Adrenal gland (tissue), 12 donors: Measurements from ENCODE around the gene SERINC2. TPM values are rescaled to one million over a fixed set of nuclear protein-coding genes. Genes with fewer than 3 reads are reported as not detected.
A peak's percentile ranks its signal among the peaks of the same experiment; 100 is the strongest.

ENCODE experiments used
- DNase-seq, 7 donors: peaks; one replicate each; pipeline ENCODE4 v3.0.0-alpha.2; 2019 to 2020
- H3K27ac ChIP-seq, 5 donors: fragments of 200-600 bp; sonication (generic) in 4 of 5; 1 replicate in 3 of 5; 2 replicates in 2 of 5; pipeline versions ENCODE4 v1.5.1 to v1.8.0; 2016 to 2020; ENCODE audit warnings: mild to moderate bottlenecking in 1 of 5
- H3K27me3 ChIP-seq: fragments of 200-600 bp; 2 replicates; pipeline ENCODE4 v1.8.0; 2021
- H3K36me3 ChIP-seq, 2 donors: fragments of 200-600 bp; replicated peaks in 1 of 2; 1 replicate in 1 of 2; 2 replicates in 1 of 2; pipeline versions ENCODE4 v1.5.1 to v1.8.0; 2018 to 2022
- H3K4me1 ChIP-seq, 2 donors: fragments of 200-600 bp; replicated peaks in 1 of 2; 1 replicate in 1 of 2; 2 replicates in 1 of 2; pipeline versions ENCODE4 v1.5.1 to v1.8.0; 2018 to 2021
- H3K4me3 ChIP-seq, 4 donors: fragments of 200-600 bp; sonication (generic) in 3 of 4; one replicate each; pipeline ENCODE4 v1.5.1; 2016 to 2018
- H3K9me3 ChIP-seq, 3 donors: fragments of 200-600 bp; sonication (generic) in 1 of 3; replicated peaks in 1 of 3; 1 replicate in 2 of 3; 2 replicates in 1 of 3; pipeline versions ENCODE4 v1.5.1 to v1.8.0; 2016 to 2021
- POLR2A ChIP-seq, 2 donors: fragments of 450-650 bp; IDR thresholded peaks; one replicate each; pipeline ENCODE4 v1.6.1; 2017; ENCODE audit warnings: antibody characterized with exemption in 2 of 2, mild to moderate bottlenecking in 2 of 2, moderate library complexity in 1 of 2
- WGBS, 4 donors: extraction: QIAGEN DNeasy Blood & Tissue Kit in 2 of 4; methylation state at CpG; one replicate each; pipeline versions ENCODE4 v1.1.5 to v1.1.7; 2013 to 2017; 5-methylcytosine and 5-hydroxymethylcytosine counted together
- intact Hi-C, 2 donors: fragments of 100-400 bp; cut with DNase I; formaldehyde crosslinking; loops; one replicate each; pipeline versions ENCODE4 v1.14.1 to v1.15.0; 2022 to 2023
- polyA plus RNA-seq, 3 donors: library from polyadenylated mRNA; stranded (reverse); fragments of 200-250 nt in 2 of 3; fragments of 350-450 nt in 1 of 3; fragmentation: Illumina TruSeq in 1 of 3; extraction: RNeasy Lipid Tissue Mini Kit (QIAGEN cat#74804) in 1 of 3; gene quantifications; one replicate each; pipeline ENCODE4 v1.2.3, GENCODE V29; 2013 to 2014
- total RNA-seq, 9 donors: library from RNA; depleted of rRNA in 4 of 9; stranded (reverse); fragments of >200 nt in 4 of 9; fragments of 120-200 nt in 1 of 9; fragmentation: NEBNext Ultra II Directional in 1 of 9; extraction: Animal tissue kit (Norgen Biotek cat#: 25700) in 1 of 9; gene quantifications; one replicate each; pipeline versions ENCODE4 v1.1.0 to v1.2.4, GENCODE V29; 2013 to 2023
- TF ChIP-seq, protein P1 (sequence below), 6 experiments: fragments of 450-650 bp in 4 of 6; fragments of 200-600 bp in 2 of 6; sonication (generic) in 1 of 6; IDR thresholded peaks; 1 replicate in 5 of 6; 2 replicates in 1 of 6; pipeline versions ENCODE4 v1.5.1 to v1.8.0; 2016 to 2021; ENCODE audit warnings: antibody characterized with exemption in 6 of 6, mild to moderate bottlenecking in 2 of 6, moderate library complexity in 1 of 6
- donor health status: healthy with polysubstance abuse.
- donor health status: Bipolar disorder and iron deficiency.
- donor health status: DM: yes; HTN: yes; CAD: no.
- donor health status: DM: no; HTN: no; CAD: no.
- donor health status: DM: no; HTN: no; CAD: no.
- donor health status: DM: yes; HTN: yes; CAD: no.

SERINC2 gene
- total and polyA plus RNA-seq, 12 donors = 0.94 to 35.8 (median 19.2) TPM

DNA sequence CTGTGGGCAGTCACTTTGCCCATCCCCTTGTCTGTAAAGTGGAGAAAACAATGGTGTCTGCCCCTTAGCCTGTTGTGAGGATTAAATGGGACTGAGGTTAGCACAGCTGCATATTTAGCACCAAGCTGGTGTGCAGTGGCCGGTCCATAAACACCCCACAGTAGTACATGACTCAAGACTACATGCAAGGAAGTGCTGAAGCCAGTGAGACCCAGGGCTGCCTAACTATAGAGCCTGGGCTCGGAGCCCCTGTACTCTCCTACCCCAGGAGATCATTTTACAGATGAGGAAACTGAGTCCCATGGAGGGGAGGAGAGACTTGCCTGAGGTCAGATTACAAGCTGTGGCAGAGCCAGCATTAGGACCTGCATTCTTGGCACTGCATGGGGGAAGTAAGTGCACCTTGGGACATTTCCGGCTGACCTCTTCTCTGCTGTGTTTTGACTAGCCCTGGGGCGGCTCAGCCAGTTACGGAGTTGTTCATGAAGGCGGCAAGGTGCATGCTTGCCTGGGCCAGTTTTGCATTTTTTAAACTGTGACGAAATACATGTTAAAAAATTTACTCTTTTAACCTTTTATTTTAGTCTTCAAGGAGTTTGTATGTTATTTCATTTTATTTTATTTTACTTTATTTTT is 3.2 kb downstream of the SERINC2 start:
- no peak for DNase-seq
- H3K36me3 ChIP-seq = no peaks in the 10 kb centered on the region
- no peak overlapping the region for H3K4me3 ChIP-seq
- peaks cover 3% of the 10 kb centered on the region for H3K27me3 ChIP-seq
- TF ChIP-seq, protein P1, sequence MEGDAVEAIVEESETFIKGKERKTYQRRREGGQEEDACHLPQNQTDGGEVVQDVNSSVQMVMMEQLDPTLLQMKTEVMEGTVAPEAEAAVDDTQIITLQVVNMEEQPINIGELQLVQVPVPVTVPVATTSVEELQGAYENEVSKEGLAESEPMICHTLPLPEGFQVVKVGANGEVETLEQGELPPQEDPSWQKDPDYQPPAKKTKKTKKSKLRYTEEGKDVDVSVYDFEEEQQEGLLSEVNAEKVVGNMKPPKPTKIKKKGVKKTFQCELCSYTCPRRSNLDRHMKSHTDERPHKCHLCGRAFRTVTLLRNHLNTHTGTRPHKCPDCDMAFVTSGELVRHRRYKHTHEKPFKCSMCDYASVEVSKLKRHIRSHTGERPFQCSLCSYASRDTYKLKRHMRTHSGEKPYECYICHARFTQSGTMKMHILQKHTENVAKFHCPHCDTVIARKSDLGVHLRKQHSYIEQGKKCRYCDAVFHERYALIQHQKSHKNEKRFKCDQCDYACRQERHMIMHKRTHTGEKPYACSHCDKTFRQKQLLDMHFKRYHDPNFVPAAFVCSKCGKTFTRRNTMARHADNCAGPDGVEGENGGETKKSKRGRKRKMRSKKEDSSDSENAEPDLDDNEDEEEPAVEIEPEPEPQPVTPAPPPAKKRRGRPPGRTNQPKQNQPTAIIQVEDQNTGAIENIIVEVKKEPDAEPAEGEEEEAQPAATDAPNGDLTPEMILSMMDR (IDR thresholded peaks at IDR 0.05) = no peak
- TF ChIP-seq POLR2A (IDR thresholded peaks at IDR 0.05) = no peak
- H3K9me3 ChIP-seq = no peaks in the 10 kb centered on the region
- H3K27ac ChIP-seq = no peak overlapping the region
- intact Hi-C loops = no loop called here
- peaks cover 0 to 5% of the 10 kb centered on the region in 2 donors for H3K4me1 ChIP-seq
- 86 to 95% (median 87%) methylated on average over 5 to 7 of the region's 7 CpGs for WGBS, 4 donors

DNA sequence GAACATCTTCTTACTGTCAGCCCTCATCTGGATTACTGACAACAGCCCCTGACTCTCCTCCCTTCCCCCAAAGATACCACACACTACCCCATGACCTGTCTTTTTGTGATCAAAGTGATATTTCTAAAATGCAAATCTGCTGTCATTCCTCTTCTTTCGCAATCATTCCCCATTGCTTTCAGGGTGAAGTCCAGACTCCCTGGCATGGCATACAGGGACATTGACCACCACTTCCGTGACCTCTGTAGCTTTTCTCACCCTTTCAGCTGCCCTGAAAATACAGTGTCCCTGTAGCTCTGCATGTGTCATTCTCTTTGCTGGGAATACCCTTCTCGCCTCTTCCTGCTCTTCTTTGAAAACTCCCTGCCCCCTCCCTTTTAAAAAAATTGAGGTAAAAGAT is 4.1 kb downstream of the SERINC2 start:
- WGBS, 4 donors = 61 to 82% (median 66%) methylated on average over 3 of the region's 3 CpGs
- H3K27me3 ChIP-seq = peaks cover 1% of the 10 kb centered on the region
- TF ChIP-seq POLR2A (IDR thresholded peaks at IDR 0.05) = no peak
- TF ChIP-seq, protein P1 (IDR thresholded peaks at IDR 0.05) = no peak
- H3K4me3 ChIP-seq = no peak overlapping the region
- H3K27ac ChIP-seq = no peak overlapping the region
- DNase-seq = peak in 1 of 7 donors; percentile 28
- intact Hi-C loops = no loop called here
- H3K4me1 ChIP-seq = peaks cover 0 to 5% of the 10 kb centered on the region in 2 donors
- no peaks in the 10 kb centered on the region for H3K9me3 ChIP-seq
- no peaks in the 10 kb centered on the region for H3K36me3 ChIP-seq

DNA sequence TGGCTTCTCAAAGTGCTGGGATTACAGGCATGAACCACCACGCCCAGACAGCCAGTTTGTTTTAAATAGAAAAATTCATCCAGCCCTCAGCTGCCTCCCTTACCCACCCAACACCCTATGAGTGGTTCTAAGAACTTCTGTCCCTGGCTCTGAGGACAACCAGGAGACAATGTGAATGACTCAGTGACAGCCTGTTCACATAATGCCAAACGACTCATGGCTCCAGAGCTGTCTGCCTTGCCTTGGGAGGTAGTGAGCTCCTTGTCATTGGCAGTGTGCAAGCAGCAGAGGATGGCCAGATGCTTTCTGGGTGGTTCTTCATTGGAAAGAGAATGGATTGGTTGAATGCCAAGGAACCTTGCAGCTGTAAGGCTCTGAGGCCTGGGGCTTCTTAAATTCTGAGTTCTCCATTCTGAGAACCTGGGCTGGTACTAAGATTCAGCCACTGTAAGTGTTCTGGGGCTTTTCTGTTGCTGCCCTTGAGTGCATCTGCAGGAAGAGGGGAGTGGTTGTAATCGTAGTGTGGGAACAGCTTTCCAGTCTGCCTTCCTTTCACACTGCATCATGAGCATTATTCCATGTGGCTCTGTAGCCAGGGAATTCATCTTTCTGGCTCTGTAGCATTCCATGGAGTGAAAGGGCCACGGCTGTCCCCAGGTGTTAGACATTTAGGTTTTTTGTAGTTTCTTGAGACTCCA is 5.8 kb downstream of the SERINC2 start:
- Histone ChIP-seq H3K4me1 (no peaks in the 10 kb centered on the region), H3K36me3 (no peaks in the 10 kb centered on the region), H3K27me3 (no peaks in the 10 kb centered on the region), H3K27ac (no peak overlapping the region), H3K9me3 (no peaks in the 10 kb centered on the region), H3K4me3 (no peak overlapping the region)
- no peak for TF ChIP-seq POLR2A (IDR thresholded peaks at IDR 0.05)
- TF ChIP-seq, protein P1 (IDR thresholded peaks at IDR 0.05) = no peak
- intact Hi-C loops = no loop called here
- no peak for DNase-seq
- 70 to 87% (median 74%) methylated on average over 3 to 4 of the region's 4 CpGs for WGBS, 4 donors

DNA sequence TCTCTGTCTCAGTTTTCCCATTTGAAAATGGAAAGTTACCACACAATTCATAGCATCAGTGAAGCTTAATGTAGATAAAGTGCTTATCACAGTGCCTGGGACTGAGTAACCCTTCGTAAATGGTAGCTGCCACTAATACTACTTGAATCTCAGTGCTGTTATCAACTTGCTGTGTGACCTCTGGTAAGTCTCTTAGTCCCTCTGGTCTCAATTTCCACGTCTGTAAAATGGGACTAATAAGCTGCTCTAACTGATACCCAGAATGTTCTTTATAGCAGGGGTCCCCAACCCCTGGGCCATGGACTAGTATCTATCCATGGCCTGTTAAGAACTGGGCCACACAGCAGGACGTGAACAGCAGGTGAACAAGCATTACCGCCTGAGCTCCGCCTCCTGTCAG is 7.7 kb downstream of the SERINC2 start:
- H3K27ac ChIP-seq = no peak overlapping the region
- WGBS, 4 donors = 88 to 94% (median 89%) methylated on average over 2 to 5 of the region's 5 CpGs
- no peaks in the 10 kb centered on the region for H3K4me1 ChIP-seq
- intact Hi-C loops = loop anchor here (5.0 to 10.0 kb wide), 2 partner anchors 124 to 238 kb away; no protein-coding TSS in a partner anchor
- TF ChIP-seq, protein P1 (IDR thresholded peaks at IDR 0.05) = no peak
- no peak for TF ChIP-seq POLR2A (IDR thresholded peaks at IDR 0.05)
- no peak overlapping the region for H3K4me3 ChIP-seq
- no peaks in the 10 kb centered on the region for H3K27me3 ChIP-seq
- DNase-seq = no peak
- H3K9me3 ChIP-seq = no peaks in the 10 kb centered on the region
- no peaks in the 10 kb centered on the region for H3K36me3 ChIP-seq
